ENCODE results near the gene HOXB6.

The HOXB6 gene

DNA sequence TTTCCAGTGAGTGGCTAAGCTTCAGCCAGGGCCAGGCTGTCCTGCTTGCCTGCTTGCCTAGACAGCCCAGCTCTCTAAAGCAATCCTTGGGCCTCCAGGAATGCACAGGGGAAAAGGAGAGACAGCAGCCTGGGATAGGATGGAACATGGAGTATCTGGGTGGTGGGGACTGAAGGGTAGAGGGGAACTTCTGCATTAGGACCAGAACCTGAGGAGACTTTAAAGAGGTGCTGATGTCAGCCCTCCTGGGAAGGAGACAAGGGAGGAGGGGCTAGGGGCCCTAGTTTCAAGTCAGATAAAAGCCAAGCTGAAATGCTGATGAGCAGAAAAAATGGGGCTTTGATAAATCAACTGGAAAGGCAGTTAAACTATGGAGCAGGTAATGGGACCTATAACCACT lies 4.2 kb upstream of the HOXB6 start:
- DNase-seq = no peak

DNA sequence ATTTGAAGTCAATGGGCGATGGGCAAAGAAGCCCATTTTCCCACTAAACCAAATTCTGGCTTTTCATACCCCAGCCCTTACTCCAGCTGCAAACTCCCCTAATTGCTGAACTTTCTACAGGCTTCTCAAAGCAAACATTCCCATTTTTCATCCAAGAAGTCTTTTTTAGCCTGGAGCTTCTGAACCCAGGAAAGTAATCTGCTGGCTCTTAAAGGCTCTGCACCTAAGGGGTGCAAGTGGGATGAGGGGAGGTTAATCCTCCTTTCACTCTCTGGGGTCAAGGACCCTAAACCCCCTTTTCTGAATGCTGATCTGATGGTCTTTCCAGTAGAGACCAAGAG lies 3.7 kb upstream of the HOXB6 start:
- no peak for DNase-seq

DNA sequence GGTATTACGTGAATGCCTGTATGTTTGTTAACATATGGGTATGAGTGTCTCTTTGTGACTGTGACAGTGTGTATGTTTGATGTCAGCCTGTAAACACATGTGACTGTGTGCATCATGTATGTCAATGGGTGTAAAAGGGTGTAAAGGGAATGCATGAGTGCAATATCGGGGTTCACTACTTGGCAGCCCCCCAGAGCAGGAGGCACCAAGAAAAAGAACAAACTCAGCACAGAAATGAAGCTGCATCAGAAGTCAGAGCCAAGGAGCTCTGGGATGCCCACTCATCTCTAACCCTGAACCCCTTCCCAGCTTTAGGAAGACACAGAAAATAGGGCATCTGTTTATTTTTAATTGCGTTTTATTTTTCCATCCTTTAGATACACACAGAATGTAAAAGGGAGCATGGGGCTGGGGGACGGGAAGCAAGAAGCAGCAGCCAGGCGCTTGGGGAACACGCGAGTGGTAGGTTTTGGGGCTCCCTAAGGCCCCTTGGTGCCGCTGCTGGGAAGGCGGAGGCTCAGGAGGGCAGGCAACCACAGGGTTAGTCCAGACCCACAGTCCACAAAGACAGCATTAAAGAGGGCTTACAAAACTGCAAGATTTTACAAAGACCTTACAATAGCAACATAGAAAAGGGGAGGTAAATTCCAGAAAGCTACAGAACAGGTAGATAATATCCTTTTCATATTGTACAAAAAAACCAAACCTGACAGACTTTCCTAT lies 2.3 kb upstream of the HOXB6 start:
- no peak for DNase-seq

DNA sequence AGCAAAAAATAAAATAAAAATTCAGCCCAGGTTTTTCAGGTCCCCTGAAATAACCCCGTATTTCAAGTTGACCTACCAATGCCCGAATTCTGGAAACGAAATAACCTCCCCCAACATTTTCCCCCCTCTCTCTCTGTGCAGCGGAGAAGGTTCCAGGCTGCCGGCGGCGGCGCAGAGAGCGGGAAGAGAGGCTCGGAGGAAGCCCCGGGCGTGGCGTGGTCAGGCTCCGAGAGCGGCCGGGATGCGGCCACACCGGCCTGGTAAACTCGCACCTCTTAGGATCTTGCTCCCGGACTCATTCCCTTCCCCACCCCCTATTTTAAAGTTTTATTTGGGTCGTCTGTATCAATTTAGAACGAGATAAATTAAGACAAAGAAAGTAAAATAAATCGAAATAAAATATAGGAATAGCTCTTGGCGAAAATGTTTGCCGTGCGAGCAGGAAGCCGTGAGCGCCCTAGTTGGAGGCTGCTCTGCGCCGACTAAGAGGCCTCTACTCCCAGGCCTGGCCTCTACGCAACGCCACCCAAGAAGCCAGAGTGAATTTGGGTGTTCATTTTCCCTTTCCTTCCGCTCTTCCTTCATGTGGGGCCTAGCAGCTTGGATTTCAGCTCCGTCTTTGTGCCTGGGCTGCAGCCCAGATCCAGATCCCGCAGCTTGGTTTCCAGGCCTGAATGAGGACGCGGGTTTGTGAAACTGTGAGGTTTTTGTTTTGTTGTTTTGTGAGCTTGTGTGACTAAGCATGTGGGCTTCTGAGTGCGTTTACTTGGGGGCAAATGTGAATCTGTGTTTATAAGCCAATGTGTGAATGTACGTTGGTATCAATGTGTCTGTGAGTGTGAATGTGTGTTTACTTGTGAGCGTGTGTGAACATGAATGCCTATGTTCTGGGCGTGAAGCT lies 1.5 kb upstream of the HOXB6 start:
- no peak for DNase-seq

DNA sequence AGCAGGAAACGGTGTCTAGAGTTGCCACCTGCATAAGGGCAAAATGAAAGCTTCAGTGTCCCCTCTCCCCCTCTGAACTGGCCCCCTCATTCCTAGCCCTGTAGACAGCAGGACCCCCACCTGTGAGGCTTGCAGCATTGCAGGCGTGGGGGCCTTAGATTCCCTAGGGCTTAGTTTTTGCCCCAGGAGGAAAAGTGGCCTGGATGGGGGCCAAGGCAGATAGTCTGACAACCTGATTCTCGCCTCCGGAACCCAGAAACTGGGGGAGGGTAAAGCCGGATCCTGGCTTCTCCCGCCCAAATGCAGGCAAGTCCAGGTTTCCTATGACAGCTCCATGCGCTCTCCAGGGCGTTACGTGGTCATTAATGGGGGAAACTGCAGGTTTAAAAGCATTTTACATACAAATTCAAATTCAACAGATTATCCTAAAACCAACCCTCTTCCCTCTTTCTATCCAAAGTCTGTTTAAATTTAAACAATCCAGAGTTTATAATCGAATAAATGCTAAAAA lies 678 bp upstream of the HOXB6 start:
- DNase-seq = no peak

DNA sequence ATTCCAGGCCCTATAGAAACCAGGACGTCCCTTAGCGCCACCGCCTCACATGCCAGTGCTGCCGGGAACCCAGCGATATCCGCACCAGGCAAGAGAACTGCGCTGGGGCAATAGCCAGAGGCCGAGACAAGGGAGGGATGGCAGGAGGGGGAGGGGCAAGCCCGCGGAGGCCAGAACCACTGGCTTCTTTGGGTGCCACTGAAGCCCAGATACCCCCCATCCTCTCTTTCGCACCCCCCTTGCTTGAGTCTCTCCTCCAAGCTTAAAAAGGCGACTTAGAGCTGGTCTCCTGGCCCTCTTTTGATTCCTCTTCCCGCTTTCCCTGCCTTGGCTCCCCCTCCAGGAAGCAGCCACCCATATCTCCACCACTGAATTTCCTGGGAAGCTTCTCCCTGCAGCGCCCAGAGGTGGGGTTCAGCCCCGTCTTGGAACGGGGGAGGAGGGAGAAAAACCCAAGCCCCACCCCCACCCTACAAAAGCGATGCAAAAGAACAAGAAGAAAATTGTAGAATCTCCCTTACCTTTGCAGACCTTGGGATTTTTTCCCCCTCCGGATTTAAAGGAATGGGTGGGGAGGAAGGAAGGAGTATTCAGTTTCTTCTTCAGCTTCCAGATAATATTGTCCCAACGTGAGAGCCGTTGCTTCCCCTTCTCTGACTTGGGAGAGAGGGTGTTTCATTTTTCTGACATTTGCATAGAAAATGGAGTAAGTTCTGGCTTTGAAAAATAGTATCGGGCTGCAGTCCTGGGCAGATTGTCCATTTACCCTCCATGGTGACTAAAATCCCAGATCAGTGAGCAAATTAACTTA lies 622 bp downstream of the HOXB6 start:
- DNase-seq = no peak

DNA sequence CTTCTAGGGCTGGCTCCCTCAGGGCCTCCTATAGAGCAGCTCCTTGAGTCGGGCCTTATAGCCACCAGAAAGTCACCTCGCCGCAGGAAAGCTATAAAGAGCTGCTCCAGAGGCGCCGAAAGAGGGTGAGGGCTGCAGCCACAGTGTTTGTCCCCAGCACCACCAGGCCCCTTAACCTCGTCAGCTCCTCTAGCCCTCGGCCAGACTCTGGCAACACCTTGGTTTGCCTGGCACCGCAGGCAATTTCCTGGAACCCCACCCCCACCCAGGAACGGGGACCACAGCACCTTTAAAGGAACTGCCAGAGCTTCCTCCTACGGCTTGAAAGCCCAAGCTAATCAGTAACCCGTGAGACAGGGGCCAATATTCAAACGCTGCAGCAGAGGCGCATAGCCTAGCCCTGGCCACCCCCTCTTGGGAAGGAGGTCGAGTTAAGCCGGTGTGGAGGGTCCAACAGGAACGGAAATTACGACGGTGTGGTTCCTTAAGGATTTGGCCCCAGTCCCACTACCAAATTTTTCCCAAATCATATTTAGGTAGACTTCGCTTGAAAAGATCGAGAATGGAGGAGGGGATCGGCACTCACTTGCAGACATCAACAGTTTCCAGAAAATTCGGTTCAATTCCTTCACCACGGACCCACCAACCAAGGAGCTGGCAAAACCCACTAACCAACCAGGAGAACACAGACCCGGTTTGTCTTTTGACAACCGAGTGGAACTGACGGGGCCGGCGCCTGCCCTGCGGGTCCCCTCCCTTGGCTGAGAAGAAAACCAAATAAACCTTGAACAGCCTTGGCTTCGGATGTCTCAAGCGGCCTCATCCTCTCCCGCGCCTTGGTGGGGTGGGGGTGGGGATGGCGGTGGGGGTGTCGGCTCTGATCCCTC lies 3.0 kb downstream of the HOXB6 start:
- DNase-seq = no peak

DNA sequence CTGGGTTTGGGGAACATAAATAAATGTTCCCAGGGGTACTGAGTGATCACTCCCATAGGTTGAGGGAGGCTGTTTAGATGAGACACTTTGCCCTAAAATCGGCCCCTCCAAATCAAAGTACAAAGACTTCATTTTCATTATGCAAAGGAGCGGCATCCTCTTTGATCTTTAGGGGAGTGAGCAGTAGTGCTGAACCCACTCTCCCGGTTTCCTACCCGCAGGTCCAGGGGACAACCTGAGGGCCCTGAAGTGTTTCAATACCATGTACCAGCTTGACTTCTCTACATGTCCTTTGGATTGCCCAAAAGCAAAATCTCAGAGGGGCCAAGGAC lies 3.6 kb downstream of the HOXB6 start:
- no peak for DNase-seq

DNA sequence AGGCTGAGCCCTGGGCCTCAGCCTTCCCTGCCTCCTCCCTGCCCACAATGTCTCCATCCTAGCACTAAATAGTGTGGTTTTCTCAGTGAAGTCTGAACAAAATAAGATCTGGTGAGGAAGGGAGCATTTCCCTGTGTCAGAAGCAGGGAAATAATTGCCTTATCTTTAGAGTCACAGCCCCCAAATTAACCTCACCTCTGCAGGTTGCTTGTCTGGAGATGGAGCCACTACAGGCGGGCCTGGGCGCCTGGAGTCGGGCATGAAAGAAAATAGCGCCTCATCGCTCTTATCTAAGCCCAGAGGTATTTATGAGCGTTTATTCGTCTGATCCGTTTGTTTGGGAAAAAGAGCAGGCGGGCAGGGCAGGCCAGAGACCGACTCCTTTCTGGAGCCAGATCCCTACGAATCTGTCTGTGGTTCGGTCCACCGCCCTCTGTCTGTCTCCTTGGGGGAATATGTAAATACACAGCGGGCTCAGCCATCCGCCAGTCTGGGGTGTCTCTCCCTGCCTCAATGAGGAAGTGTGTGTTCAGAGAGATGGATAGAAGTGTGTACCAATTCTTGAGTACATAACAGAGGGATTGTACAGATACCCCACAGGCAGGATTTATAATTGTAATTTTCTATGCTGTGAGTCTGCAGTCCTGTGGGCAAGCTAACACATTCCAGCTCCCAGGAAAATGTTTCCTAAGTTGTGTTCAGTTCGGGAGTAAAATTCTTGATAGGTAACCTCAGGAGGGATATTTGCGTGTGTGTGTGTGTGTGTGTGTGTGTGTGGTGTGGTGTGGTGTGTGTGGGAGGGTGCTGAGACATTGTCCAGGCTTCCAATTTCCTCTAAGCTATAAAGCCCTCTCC lies 4.3 kb downstream of the HOXB6 start:
- DNase-seq = no peak

DNA sequence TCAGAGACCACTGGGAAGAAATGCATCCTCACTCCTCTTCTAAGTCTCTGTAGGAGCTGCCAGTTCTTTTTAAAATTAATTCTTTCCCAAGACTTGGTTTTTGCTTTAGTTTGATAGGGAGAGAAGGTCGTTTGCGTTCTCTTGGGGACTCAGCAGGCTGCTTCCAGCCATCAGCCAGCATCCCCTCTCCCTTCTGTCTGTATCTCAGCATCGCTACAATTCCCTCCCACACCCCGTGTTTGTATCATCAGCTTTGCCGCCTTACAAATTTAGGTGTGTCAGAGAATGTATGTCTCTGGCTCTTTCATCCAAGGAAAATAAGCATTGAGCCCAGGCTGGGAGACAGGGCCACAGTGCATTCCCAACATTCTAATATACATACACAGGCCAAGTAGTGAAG lies 5.4 kb downstream of the HOXB6 start:
- DNase-seq = no peak

DNA sequence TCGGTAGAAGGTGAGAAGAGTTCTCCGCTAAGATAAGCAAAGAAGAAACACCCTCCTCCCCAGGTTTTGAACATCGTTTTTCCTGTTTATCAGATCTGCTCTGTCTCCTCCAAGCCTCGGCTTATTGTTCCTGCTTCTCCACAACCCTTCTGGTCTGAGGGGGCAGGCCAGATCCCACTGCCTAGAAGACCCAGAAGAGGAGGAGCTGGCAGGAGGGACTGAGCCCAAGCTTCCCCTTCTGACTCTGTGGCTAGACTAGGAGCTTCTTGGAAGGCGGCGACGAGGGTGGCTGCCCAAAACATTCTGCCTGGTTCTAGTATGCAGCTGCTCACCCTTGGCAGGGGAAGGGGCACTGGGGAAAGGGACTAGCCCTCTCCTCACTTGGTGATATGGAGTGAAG lies 6.0 kb downstream of the HOXB6 start:
- no peak for DNase-seq

DNA sequence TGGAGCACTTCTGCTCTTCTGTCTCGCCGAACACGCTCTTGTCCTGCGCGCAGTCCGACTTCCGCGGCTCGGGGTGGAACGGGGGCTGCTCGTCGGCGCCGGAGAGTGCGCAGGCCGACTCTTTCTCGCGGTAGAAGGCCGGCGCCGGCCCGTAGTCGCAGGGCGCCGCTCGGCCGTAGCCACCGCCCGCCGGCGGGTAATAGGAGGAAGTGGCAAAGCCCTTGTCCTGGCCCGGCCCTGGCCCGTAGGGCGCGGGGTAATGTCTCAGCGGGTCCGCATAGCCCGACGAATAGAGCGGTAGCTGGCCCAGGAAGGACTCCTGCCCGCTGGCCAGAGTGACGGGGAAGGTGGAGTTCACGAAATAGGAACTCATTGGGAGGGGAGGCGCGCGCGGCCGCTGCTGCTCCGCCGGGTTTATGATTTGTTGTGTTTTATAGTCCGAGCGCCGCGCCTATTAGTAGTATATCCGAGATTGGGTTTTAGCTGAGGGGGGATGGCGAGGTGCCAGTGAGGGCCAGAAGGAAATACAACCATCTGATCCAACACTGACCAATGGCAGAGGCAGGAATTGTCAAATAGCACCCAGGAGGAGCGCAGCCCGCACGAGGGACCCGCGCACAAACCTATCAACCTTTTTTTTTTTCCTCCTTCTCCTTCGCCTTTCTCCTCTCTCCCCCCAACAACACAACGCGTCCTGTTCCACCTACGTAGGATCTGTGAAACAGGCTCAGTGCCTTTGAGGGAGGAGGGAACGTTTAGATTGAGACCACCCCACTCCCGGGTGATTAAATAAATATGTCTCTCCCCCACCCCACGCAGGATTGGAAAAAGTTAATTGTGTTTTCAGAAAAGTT lies 6.8 kb downstream of the HOXB6 start:
- DNase-seq = no peak

DNA sequence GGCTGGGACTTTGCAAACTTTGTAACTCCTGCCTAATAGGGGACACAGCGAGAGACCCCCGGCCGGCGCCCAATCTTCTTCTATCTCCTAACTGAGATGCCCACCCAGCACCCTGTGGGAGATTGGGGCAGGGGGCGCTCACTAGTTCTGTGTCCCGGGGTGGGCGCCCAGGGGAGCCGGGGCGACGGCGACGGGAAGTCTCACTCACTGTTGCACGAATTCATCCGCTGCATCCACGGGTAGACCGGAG lies 7.3 kb downstream of the HOXB6 start:
- DNase-seq = no peak

DNA sequence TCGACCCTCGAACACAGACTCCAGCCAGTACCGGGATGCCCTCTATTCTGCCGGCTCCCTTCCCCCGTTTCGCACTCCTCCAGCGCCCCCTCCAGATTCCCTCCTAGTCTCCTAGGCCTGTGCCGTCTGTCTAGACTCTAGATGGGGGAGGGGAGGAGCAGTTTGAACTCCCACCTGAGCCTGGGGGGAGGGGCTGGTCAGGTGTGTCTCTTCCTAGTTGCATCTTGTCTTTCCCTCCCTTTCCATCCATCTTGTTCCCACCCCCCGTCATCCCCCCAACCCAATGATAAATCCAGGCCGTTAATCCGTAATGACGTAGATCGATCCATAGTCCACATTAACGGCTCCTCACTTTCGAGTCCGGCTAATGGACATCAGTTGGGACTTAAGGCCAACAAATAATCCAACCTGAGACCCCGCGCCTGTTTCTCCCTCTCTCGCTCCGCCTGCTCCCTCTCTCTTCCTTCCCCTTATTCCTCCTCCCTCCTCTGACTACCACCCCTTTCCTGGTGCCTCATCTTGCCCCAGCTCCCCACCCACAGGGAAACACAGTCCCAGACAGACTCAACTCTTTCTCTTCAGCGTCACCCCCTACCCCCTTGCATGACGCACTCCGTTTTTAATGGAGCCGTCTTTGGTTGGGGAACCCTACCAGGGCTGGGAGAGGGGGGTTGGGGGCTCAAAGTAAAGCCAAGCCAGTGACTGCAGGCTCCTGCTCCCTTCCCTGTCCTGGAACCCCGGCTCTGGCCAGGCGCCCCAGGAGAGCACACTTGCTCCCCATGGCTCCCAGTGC lies 7.9 kb downstream of the HOXB6 start:
- DNase-seq = no peak

DNA sequence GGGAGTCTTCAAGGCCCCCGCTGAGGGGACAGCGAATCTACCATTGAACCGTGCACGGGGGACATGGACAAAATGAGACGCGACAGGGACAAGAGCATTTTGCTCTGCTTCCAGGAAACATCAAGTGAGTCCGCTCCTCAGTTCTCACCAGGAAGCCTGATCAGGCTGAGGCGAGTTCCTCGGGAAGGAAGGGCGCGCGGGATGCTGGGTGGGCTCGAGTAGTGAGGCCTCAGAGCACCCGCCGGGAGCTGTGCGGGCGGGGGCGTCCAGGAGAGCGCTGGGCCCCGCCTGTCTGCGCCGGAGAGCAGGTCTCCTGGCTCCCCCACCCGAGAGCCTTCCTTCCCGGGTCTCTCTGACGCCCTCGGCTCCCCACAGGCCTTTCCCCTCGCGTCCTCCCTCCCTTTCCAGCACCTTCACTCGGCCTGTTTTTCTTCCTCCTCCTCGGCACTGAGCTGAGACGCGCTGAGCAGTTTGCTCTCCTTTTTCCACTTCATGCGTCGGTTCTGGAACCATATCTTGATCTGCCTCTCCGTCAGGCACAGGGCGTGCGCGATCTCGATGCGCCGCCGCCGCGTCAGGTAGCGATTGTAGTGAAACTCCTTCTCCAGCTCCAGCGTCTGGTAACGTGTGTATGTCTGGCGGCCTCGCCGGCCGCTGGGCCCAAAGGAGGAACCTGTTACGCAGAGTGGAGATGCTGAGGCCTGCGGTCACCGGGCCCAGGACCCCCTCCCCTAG lies 8.6 kb downstream of the HOXB6 start:
- DNase-seq = no peak

DNA sequence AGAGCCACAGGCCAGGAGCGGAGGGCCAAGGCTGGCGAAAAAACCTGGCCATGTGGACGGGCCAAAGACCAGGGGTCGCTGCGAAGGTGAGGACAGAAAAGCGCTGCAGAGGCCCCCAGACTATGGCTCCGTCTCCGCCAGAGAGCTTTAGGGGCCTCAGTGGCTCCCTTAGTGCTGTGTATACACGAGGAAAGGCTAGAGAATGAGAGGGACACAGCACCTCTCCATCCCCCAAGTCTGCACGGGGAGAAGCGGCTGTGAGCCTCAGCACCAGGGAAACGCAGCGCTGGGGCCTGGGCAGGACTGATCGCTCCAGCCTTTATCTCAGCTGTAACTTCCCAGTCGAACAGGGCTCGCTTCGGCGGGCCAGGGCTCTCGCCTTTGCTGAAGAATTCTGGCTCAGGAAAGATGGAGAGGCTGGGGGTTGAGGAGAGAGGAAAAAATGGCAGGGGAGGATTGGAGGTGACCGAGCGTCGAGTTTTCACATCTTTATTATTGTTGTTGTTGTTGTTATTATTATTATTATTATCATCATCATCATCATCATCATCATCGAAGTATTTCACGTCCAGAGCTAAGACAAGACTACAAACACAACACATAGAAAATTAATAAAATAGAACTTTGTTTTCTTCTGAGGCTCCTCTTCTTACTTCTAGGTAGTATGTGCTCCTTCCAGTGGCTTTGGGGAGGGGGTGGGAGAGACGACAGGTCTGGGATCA lies 9.3 kb downstream of the HOXB6 start:
- no peak for DNase-seq

DNA sequence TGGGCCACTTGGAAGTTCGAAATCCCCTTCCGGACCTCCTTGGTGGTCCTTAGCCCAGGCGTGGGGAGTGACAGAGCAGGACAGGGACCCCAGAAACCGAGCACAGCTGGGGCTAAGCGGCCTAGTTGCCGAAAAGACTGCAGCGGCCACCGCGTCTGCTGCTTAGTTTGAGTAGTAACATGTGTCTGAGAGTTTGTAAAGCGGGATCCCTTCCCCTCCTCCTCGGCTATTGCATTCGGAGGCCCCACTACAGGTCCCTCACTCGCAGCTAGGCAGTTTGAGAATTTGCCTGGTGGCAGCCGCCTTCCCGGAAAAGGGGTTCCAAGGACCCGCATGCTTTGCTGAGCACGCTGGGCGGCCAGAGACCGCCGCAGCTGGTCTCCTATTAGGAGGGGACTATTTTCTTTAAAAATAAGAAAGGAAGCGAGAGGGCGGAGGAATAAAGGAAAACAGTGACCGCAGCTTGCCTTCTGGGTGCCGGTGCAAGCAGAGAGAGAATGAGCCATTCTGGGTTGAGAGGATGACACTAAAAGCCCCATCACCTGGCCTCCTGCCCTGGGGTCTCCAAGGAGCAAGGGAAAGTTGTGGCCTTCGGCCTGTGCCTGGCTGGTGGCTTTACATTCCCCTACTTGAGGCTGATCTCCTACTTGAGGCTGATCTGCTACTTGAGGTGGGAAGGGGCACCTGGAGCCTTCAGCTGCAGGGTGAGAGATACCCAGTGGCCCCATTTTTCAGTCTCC lies 10.1 kb downstream of the HOXB6 start:
- DNase-seq = no peak

All from NCI-H446 (cell line).